HCT116 (cell line): ENCODE data around the gene TRAPPC12. TPM values are rescaled to one million over a fixed set of nuclear protein-coding genes. Genes with fewer than 3 reads are reported as not detected.

Experiments
- ATAC-seq: fragments of 200-7000 bp; cut with Tn5 transposase; 2 replicates; pipeline ENCODE4 v1.9.1; 2020; ENCODE audit warnings: mild to moderate bottlenecking, moderate library complexity
- BruUV-seq: library from RNA; stranded (reverse); fragments of 400-500 nt; replicated peaks from 2 replicates; lab custom pipeline; 2021; lab: Mats Ljungman, UMichigan
- CTCF ChIA-PET: fragments of 300-600 bp; sonication (Branson Sonifier 250); formaldehyde crosslinking; loops from one replicate; lab custom pipeline; 2021; ENCODE audit warnings: antibody characterized with exemption; lab: Charles Lee
- POLR2A ChIA-PET: fragments of 300-600, 350-600 bp; sonication (Branson Sonifier 250); formaldehyde crosslinking; loops from one replicate; lab custom pipeline; 2021; ENCODE audit warnings: antibody characterized with exemption; lab: Charles Lee
- RAD21 ChIA-PET, 2 experiments: fragments of 300-600 bp; sonication (Branson Sonifier 250); formaldehyde crosslinking; loops; one replicate each; lab custom pipeline; 2023; ENCODE audit warnings: low total read pairs in 2 of 2; ENCODE audit not compliant: uncharacterized antibody in 2 of 2, unreplicated experiment in 2 of 2, low non-redundant PET in 1 of 2; lab: Charles Lee
- DNase-seq: peaks from one replicate; pipeline ENCODE4 v3.0.0-alpha.2; 2010; ENCODE audit warnings: low read depth, low spot score
- H2AFZ ChIP-seq: fragments of 200-600 bp; shearing (Covaris generic), sonication (generic); 2 replicates; pipeline ENCODE4 v1.6.1; 2017; ENCODE audit warnings: low read depth, mixed run types, mixed read lengths, antibody characterized with exemption, low read length; ENCODE audit not compliant: poor library complexity, severe bottlenecking
- H3K27ac ChIP-seq: 2 replicates; pipeline ENCODE4 v1.5.1; 2012; ENCODE audit warnings: low read depth, low read length
- H3K27me3 ChIP-seq: fragments of 200-600 bp; sonication (generic); 2 replicates; pipeline ENCODE4 v1.6.1; 2016; ENCODE audit warnings: mixed run types, low read length, mixed read lengths; ENCODE audit not compliant: insufficient read depth
- H3K36me3 ChIP-seq, 2 experiments: fragments of 200-500 bp in 1 of 2; fragments of 200-600 bp in 1 of 2; sonication (Bioruptor generic) in 1 of 2; sonication (generic) in 1 of 2; 2 replicates each; pipeline versions ENCODE4 v1.5.1 to v1.6.1; 2014 to 2016; ENCODE audit warnings: low read length in 2 of 2, inconsistent platforms in 1 of 2, mixed read lengths in 1 of 2, mixed run types in 1 of 2; ENCODE audit not compliant: insufficient read depth in 2 of 2, control insufficient read depth in 1 of 2
- H3K4me1 ChIP-seq, 2 experiments: fragments of 200-600 bp in 1 of 2; sonication (generic) in 1 of 2; 2 replicates each; pipeline versions ENCODE4 v1.5.1 to v1.6.1; 2012 to 2017; ENCODE audit warnings: low read length in 2 of 2, inconsistent platforms in 1 of 2, mild to moderate bottlenecking in 1 of 2, mixed read lengths in 1 of 2, mixed run types in 1 of 2, moderate library complexity in 1 of 2; ENCODE audit not compliant: insufficient read depth in 2 of 2, control insufficient read depth in 1 of 2
- H3K4me2 ChIP-seq: fragments of 200-600 bp; sonication (generic); 2 replicates; pipeline ENCODE4 v1.6.1; 2017; ENCODE audit warnings: mixed run types, low read length, mixed read lengths
- H3K4me3 ChIP-seq, 2 experiments: fragments of 200-600 bp in 1 of 2; sonication (generic) in 1 of 2; replicated peaks in 1 of 2; 2 replicates each; pipeline ENCODE4 v1.5.1; 2011 to 2016; ENCODE audit warnings: low read length in 2 of 2, control low read depth in 1 of 2, low read depth in 1 of 2, mild to moderate bottlenecking in 1 of 2, mixed read lengths in 1 of 2, mixed run types in 1 of 2
- H3K79me2 ChIP-seq: fragments of 200-600 bp; sonication (generic); 2 replicates; pipeline ENCODE4 v1.6.1; 2017; ENCODE audit warnings: mild to moderate bottlenecking, mixed run types, low read length, moderate library complexity, mixed read lengths; ENCODE audit not compliant: insufficient read depth
- H3K9ac ChIP-seq: fragments of 200-600 bp; sonication (generic); 2 replicates; pipeline ENCODE4 v1.6.1; 2016; ENCODE audit warnings: low read length, mixed read lengths
- H3K9me2 ChIP-seq: fragments of 200-600 bp; sonication (generic), shearing (Covaris generic); 2 replicates; pipeline ENCODE4 v1.6.1; 2017; ENCODE audit warnings: mixed run types, mild to moderate bottlenecking, moderate library complexity; ENCODE audit not compliant: insufficient read depth
- H3K9me3 ChIP-seq, 2 experiments: fragments of 200-500 bp in 1 of 2; fragments of 200-600 bp in 1 of 2; sonication (Bioruptor generic) in 1 of 2; sonication (generic) in 1 of 2; 2 replicates each; pipeline ENCODE4 v1.6.1; 2014 to 2017; ENCODE audit warnings: low read length in 2 of 2, mixed read lengths in 2 of 2, inconsistent platforms in 1 of 2, low read depth in 1 of 2, mild to moderate bottlenecking in 1 of 2, mixed run types in 1 of 2, moderate library complexity in 1 of 2; ENCODE audit not compliant: control insufficient read depth in 1 of 2, insufficient read depth in 1 of 2
- H4K20me1 ChIP-seq: fragments of 200-600 bp; sonication (generic), shearing (Covaris generic); 2 replicates; pipeline ENCODE4 v1.6.1; 2017; ENCODE audit warnings: mixed run types, mild to moderate bottlenecking, moderate library complexity; ENCODE audit not compliant: insufficient read depth
- CBX3 ChIP-seq: IDR thresholded peaks from 2 replicates; pipeline ENCODE4 v1.6.1; 2012; ENCODE audit warnings: low read depth
- ELF1 ChIP-seq: IDR thresholded peaks from 2 replicates; pipeline ENCODE4 v1.6.1; 2012; ENCODE audit warnings: low read depth, borderline replicate concordance
- EZH2phosphoT487 ChIP-seq: fragments of 200-600 bp; IDR thresholded peaks from 2 replicates; pipeline ENCODE4 v1.6.1; 2018; ENCODE audit warnings: antibody characterized with exemption, borderline replicate concordance
- FOSL1 ChIP-seq: IDR thresholded peaks from 2 replicates; pipeline ENCODE4 v1.6.1; 2012; ENCODE audit warnings: low read depth
- POLR2A ChIP-seq: IDR thresholded peaks from 2 replicates; pipeline ENCODE4 v1.7.0; 2011; ENCODE audit warnings: borderline replicate concordance; ENCODE audit not compliant: insufficient read depth, insufficient read length; ENCODE audit errors: extremely low read depth
- POLR2AphosphoS5 ChIP-seq: IDR thresholded peaks from 2 replicates; pipeline ENCODE4 v1.6.1; 2011; ENCODE audit warnings: mild to moderate bottlenecking, low read depth, low read length, moderate library complexity
- RAD21 ChIP-seq: IDR thresholded peaks from 2 replicates; pipeline ENCODE4 v1.6.1; 2012; ENCODE audit warnings: low read depth, mild to moderate bottlenecking
- SIN3A ChIP-seq: IDR thresholded peaks from 2 replicates; pipeline ENCODE4 v1.6.1; 2012; ENCODE audit warnings: low read depth
- SP1 ChIP-seq: IDR thresholded peaks from 2 replicates; pipeline ENCODE4 v1.6.1; 2012; ENCODE audit warnings: low read depth
- SRF ChIP-seq: IDR thresholded peaks from 2 replicates; pipeline ENCODE4 v1.6.1; 2012; ENCODE audit warnings: low read depth
- TCF7L2 ChIP-seq: IDR thresholded peaks from 2 replicates; pipeline ENCODE4 v1.7.0; 2011; ENCODE audit warnings: borderline replicate concordance, inconsistent platforms; ENCODE audit not compliant: insufficient read depth, insufficient read length; ENCODE audit errors: extremely low read depth
- YY1 ChIP-seq: IDR thresholded peaks from 2 replicates; pipeline ENCODE4 v1.6.1; 2011; ENCODE audit warnings: low read length, low read depth, moderate library complexity, mild to moderate bottlenecking; ENCODE audit not compliant: insufficient replicate concordance; ENCODE audit errors: extremely low read depth
- ZNF274 ChIP-seq: fragments of 200-500 bp; sonication (Bioruptor generic); IDR thresholded peaks from 2 replicates; pipeline ENCODE4 v1.6.1; 2014; ENCODE audit warnings: mild to moderate bottlenecking, low read depth, low read length, inconsistent platforms
- intact Hi-C: fragments of 100-400 bp; cut with micrococcal nuclease; formaldehyde crosslinking; loops from 2 replicates; pipeline ENCODE4 v1.10.0; 2022
- total RNA-seq: library from RNA; stranded (reverse); gene quantifications from one replicate; pipeline ENCODE4 v1.2.1, GENCODE V29; 2021; ENCODE audit not compliant: unreplicated experiment
- TF ChIP-seq, protein P1 (sequence below), 3 experiments: fragments of 200-600 bp in 1 of 3; sonication (generic) in 1 of 3; IDR thresholded peaks in 2 of 3; conservative IDR thresholded peaks in 1 of 3; 2 replicates each; pipeline ENCODE4 v1.5.1; 2012 to 2017; ENCODE audit warnings: low read depth in 2 of 3, low read length in 2 of 3, antibody characterized with exemption in 1 of 3, borderline replicate concordance in 1 of 3, control low read depth in 1 of 3, mild to moderate bottlenecking in 1 of 3, mixed read lengths in 1 of 3, mixed run types in 1 of 3, moderate library complexity in 1 of 3; ENCODE audit not compliant: insufficient read depth in 1 of 3
- TF ChIP-seq, protein P2 (sequence below): IDR thresholded peaks from 2 replicates; pipeline ENCODE4 v1.6.1; 2012
- TF ChIP-seq, protein P3 (sequence below): IDR thresholded peaks from 2 replicates; pipeline ENCODE4 v1.6.1; 2012; ENCODE audit warnings: low read depth
- TF ChIP-seq, protein P4 (sequence below): IDR thresholded peaks from 2 replicates; pipeline ENCODE4 v1.6.1; 2011; ENCODE audit warnings: mild to moderate bottlenecking, low read length, moderate library complexity; ENCODE audit not compliant: insufficient replicate concordance; ENCODE audit errors: extremely low read depth

Gene TRAPPC12
- total RNA-seq, 1 experiment from 2014 or later, result 47.4 TPM

DNA sequence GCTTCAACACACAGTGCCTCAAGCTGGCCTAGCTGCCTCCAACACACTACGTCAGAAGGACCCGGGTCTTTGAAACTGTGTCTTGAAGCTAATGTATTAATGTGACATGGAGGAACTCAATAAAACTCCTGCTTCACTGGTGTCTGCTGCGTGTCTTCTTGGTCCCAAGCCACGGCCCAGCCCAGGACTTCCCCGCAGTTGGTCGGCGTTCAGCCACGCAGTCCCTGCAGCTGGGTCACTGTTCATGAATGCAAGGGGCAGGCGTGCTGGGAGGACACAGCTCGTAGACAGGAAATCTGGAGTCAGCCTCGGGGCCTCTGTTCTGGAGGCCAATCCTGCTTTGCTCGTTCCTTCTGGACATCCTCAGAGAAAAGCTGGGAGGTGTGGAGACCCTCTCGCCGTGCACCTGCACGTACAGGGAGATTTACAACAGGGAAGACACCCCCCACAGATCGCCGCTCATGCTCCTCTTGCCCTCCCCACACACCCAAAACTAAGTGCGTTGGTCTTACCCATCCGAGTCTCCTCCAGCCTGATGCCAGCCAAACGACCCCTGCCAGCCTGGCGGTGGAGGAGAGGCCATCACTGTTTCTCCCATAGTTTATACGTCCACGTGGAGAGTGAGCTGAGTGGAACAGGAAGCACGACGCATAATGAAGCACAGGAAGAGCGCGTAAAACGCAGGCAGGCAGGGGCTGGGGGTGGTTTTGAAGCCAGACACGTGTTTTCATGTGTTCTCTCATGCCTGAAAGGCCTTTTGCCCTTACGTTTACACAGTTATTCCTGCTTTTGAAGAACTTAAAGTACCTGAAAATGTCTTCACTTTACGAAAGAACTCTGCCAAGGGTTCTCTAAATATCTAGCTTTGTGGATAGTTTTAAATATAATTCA is 100.2 kb downstream of the TRAPPC12 start:
- ATAC-seq (no peak), DNase-seq (no peak)
- Histone ChIP-seq H3K27ac (no peak overlapping the region), H2AFZ (no peak overlapping the region), H3K9ac (no peak overlapping the region), H3K9me3 (no peaks in the 10 kb centered on the region), H3K36me3 (peaks cover 0 to 2% of the 10 kb centered on the region in 2 experiments; a peak in 1 of 4 replicates), H3K27me3 (no peaks in the 10 kb centered on the region), H3K79me2 (no peaks in the 10 kb centered on the region), H3K4me2 (no peak overlapping the region), H3K4me3 (no peak overlapping the region), H3K4me1 (no peaks in the 10 kb centered on the region), H4K20me1 (no peaks in the 10 kb centered on the region), H3K9me2 (no peaks in the 10 kb centered on the region)
- ChIA-PET RAD21 (no interaction called here), POLR2A (no interaction called here), CTCF (interaction anchor here (1.1 kb wide), 1 partner anchor 56 kb away, joined by 3 read pairs; no protein-coding TSS in a partner anchor)
- BruUV-seq, result no TSS peak
- TF ChIP-seq, protein P1, sequence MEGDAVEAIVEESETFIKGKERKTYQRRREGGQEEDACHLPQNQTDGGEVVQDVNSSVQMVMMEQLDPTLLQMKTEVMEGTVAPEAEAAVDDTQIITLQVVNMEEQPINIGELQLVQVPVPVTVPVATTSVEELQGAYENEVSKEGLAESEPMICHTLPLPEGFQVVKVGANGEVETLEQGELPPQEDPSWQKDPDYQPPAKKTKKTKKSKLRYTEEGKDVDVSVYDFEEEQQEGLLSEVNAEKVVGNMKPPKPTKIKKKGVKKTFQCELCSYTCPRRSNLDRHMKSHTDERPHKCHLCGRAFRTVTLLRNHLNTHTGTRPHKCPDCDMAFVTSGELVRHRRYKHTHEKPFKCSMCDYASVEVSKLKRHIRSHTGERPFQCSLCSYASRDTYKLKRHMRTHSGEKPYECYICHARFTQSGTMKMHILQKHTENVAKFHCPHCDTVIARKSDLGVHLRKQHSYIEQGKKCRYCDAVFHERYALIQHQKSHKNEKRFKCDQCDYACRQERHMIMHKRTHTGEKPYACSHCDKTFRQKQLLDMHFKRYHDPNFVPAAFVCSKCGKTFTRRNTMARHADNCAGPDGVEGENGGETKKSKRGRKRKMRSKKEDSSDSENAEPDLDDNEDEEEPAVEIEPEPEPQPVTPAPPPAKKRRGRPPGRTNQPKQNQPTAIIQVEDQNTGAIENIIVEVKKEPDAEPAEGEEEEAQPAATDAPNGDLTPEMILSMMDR (IDR thresholded peaks at IDR 0.05 in 2 of 3, conservative IDR thresholded peaks at IDR 0.05 in 1 of 3; ENCODE audit: borderline replicate concordance in 1 of 3, insufficient read depth in 1 of 3, low read depth in 2 of 3, low read length in 2 of 3), result no peak
- no peak for TF ChIP-seq POLR2AphosphoS5
- no peak for TF ChIP-seq YY1
- TF ChIP-seq, protein P2, sequence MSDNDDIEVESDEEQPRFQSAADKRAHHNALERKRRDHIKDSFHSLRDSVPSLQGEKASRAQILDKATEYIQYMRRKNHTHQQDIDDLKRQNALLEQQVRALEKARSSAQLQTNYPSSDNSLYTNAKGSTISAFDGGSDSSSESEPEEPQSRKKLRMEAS, result no peak
- TF ChIP-seq RAD21, result no peak
- TF ChIP-seq, protein P3, sequence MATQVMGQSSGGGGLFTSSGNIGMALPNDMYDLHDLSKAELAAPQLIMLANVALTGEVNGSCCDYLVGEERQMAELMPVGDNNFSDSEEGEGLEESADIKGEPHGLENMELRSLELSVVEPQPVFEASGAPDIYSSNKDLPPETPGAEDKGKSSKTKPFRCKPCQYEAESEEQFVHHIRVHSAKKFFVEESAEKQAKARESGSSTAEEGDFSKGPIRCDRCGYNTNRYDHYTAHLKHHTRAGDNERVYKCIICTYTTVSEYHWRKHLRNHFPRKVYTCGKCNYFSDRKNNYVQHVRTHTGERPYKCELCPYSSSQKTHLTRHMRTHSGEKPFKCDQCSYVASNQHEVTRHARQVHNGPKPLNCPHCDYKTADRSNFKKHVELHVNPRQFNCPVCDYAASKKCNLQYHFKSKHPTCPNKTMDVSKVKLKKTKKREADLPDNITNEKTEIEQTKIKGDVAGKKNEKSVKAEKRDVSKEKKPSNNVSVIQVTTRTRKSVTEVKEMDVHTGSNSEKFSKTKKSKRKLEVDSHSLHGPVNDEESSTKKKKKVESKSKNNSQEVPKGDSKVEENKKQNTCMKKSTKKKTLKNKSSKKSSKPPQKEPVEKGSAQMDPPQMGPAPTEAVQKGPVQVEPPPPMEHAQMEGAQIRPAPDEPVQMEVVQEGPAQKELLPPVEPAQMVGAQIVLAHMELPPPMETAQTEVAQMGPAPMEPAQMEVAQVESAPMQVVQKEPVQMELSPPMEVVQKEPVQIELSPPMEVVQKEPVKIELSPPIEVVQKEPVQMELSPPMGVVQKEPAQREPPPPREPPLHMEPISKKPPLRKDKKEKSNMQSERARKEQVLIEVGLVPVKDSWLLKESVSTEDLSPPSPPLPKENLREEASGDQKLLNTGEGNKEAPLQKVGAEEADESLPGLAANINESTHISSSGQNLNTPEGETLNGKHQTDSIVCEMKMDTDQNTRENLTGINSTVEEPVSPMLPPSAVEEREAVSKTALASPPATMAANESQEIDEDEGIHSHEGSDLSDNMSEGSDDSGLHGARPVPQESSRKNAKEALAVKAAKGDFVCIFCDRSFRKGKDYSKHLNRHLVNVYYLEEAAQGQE, result no peak
- TF ChIP-seq SRF, result no peak
- no peak for TF ChIP-seq POLR2A
- TF ChIP-seq, protein P4, sequence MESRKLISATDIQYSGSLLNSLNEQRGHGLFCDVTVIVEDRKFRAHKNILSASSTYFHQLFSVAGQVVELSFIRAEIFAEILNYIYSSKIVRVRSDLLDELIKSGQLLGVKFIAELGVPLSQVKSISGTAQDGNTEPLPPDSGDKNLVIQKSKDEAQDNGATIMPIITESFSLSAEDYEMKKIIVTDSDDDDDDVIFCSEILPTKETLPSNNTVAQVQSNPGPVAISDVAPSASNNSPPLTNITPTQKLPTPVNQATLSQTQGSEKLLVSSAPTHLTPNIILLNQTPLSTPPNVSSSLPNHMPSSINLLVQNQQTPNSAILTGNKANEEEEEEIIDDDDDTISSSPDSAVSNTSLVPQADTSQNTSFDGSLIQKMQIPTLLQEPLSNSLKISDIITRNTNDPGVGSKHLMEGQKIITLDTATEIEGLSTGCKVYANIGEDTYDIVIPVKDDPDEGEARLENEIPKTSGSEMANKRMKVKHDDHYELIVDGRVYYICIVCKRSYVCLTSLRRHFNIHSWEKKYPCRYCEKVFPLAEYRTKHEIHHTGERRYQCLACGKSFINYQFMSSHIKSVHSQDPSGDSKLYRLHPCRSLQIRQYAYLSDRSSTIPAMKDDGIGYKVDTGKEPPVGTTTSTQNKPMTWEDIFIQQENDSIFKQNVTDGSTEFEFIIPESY, result no peak
- TF ChIP-seq FOSL1, result no peak
- no peak for TF ChIP-seq TCF7L2
- no peak for TF ChIP-seq ELF1
- no peak for TF ChIP-seq EZH2phosphoT487
- TF ChIP-seq SIN3A, result no peak
- TF ChIP-seq CBX3, result no peak
- no peak for TF ChIP-seq SP1
- no peak for TF ChIP-seq ZNF274
- intact Hi-C loops, result no loop called here
